Skin of body (tissue), 2 donors: Measurements from ENCODE around the gene ISM1. TPM values are rescaled to one million over a fixed set of nuclear protein-coding genes. Genes with fewer than 3 reads are reported as not detected.
A peak's percentile ranks its signal among the peaks of the same experiment; 100 is the strongest.

Experiments used
- DNase-seq: peaks from one replicate; lab custom pipeline; 2025; lab: John Stamatoyannopoulos, UW
- total RNA-seq: library from RNA; depleted of rRNA; stranded (reverse); fragments of >200 nt; gene quantifications from one replicate; pipeline ENCODE4 v1.2.3, GENCODE V29; 2014

ISM1 gene
- total RNA-seq = 11.2 TPM

DNA sequence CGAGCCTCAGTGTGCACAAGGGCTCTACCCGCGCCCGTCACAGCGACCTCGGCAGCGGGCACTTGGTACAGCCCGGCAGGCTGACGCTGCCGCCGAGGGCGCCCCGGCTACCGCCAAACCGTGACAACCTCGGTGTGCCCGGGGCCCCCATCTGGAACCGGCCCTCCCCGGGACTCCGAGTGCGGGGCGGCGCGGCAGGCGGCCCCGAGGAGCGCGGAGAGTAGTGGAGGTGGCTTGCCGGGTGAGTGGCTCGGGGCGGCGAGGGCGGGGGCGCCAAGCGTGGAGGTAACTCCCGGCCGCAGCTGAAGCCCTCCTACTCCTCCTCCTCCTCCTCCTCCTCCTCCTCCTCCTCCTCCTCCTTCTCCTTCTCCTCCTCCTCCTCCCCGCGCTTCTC, at the start of gene ISM1:
Gene ISM1 (plus strand): TSS at position 371 of the 394 bp plus-strand sequence. CDS start 503 bp downstream, outside the sequence.
- no peak for DNase-seq

DNA sequence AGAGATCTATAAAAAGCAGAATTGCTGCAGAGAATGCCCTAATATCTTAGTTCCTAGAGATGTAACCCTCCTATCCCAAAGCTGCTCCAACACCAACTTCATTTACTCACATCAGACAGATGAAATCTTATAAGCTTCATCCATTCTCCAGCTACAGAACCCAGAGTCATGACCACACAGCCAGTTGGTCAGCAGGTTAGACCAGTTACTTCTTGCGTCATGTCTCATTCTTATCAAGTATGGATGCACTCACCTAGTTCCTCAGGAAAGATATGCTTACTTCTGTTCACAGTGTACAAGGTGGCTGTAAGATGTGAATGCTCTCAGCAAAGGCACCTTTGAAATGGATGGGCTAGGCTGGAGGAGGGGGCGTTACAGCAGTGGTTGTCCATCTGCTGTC, 47.9 kb upstream of the ISM1 start:
- DNase-seq = no peak

GRCh38 chr20:13174402-13174801, 46.7 kb upstream of the ISM1 start:
- DNase-seq = no peak

DNA sequence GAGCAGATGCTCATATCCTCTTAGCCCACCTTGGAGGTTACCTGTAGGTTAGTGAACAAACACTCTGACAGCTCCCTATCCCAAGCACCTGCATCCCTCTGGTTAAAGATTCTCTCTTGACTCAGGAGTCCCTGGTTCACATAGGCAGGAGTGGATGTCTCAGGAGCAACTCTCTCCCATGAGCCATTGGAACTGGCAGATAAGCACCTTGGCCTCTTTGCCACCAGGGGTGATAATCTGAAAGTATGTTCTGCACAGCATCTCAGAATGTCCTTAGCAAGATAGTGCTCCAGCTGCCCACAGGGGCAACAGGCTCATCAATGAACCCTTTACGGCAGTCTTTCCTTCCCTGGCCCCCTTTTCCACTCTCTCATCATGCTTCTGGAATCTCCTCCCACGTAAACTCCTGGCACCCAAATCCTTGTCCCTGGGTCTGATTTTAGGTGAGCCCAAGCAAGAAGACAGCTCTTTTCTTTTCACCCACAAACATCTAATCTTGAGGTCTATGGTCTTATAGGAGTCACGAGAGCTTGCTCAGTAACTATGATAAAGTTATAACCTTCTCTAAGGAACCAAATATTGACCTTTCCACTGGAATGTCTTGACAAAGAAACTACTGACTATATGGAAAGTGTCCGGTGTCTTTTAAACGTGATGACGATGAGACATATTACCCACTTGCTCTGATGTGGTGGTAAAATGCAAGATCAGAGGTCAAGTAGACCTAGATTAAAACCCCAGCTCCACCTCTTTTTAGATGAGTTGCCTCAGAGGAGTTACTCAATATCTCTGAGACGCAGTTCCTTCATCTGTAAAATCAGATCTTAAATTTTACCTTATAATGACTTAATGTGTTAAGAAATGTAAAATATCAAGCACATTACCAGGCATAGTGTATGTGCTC, 39.8 kb upstream of the ISM1 start:
- DNase-seq = no peak

GRCh38 chr20:13183005-13183404, 38.1 kb upstream of the ISM1 start:
- DNase-seq = no peak

DNA sequence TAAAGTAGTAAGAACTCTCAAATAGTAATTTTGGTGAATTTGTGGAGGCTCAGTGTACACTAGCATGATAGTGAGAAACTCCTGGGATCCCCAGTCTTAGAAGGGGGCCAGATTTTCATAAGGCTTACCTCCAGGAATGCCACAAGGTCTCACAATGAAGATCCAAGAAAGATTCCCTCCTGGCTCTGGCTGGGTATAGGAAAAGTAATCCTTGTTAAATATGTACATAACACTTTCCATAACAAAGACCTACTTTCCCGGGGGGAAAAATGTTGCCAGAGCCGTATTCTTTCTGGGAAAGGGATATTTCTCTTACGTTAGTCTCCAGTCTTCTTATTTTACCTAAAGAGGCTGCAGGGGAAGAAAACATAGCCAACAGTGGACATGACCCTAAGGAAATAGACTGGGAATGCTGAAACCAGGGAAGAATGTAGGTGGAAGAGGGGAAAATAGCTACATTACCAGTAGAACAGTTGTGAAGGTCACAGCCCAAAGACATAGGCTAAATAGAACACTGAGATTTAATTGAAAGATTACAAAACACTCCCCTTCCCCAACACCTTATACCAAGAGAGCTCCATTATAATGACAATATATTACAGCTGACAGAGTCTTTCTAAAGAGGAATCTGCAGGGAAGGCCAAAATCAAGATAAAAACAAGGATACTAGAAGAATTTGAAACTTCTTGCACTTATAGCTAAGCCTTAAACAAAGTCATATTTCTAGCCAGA, 34.9 kb upstream of the ISM1 start:
- DNase-seq = no peak

DNA sequence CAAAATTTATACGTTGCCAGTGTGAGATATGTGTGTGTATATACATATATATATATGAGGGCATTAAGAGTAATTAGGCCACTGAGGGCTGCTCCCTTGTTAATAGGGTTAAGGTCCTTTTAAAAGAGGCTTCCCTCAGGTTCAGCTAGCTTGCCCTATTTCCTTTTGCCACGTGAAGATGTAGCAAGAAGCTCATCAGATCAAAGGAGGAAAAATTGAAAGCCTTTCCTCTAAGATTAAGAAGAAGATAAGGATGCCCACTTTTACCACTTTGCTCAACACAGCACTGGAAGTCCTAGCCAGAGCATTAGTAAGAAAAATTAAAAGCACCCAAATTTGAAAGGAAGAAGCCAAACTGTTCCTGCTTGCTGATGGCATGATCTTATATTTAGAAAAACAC, 33.2 kb upstream of the ISM1 start:
- no peak for DNase-seq

DNA sequence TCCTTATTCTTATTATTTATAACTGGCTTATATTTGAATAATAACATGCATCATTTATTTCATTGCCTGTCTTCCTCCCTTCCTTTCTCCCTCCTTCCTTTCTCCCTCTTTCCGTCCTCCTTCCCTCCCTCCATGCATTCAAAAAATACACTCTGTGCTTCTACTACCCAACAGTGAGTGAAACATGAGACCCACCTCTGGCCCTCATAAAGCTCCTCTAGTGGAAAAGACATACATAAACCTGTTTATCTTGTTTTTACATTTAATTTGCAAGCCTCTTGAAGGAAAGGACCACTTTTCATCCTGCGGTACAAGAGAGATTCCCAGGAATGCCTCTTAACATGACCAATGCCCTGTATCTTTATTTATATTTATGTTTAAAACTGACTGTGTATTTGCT, 21.8 kb upstream of the ISM1 start:
- DNase-seq = no peak

DNA sequence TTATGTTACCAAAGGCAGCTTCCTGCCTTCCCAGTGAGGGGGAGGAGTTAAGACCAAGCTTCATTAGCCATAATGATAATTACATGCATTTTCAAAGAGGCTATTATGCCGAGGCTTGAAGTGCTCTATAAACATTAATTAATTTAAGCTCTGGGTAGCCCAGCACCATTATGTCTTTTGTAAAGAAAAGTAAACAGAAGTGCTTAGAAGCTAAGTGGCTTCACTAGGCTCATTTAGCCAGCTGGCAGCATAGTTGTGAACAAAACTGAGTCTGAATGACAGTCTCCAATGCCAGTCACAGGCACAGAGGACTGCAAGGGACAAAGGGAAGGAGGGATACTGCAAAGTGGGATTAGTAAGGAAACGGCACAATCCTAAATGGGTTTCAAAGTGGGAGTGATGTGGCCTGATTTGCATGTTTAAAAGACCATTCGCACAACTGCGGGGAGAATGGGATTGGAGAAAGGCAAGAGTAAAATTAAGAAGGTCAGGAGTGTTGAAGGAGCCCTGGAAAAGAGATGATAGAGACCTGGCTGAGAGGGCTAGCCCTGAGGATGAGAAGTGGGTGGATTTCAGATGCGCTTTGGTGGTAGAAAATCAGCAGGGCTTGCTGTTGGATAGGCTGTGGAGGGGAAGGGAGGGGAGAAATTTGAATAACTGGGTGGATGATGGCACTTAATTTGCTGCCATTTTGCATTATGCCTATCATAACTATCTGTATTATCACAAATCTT, 20.1 kb upstream of the ISM1 start:
- no peak for DNase-seq

DNA sequence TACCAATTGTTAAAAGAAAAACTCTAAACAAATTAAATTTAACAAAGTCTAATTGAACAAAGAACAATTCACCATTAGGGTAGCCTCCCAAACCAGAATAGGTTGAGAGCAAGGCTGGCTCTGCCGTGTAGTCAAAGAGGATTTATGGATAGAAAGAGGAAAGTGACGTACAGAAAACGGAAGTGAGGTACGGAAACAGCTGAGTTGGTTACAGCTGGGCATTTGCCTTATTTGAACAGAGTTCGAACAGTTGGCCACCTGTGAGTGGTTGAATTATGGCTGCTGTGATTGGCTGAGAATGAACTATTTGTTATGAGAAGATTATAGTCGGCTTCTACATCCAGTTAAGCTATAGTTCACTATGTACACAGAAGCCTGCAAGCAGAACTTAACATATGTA, 18.5 kb upstream of the ISM1 start:
- no peak for DNase-seq

GRCh38 chr20:13205425-13205824, 15.6 kb upstream of the ISM1 start:
- no peak for DNase-seq

- no peak for DNase-seq
Observed at GRCh38 chr20:13205848-13206434, 15.1 kb upstream of the ISM1 start.

- DNase-seq = no peak
Observed at GRCh38 chr20:13207016-13207415, 14.1 kb upstream of the ISM1 start.

- DNase-seq = no peak
Observed at GRCh38 chr20:13211956-13212618, 9.0 kb upstream of the ISM1 start.

DNA sequence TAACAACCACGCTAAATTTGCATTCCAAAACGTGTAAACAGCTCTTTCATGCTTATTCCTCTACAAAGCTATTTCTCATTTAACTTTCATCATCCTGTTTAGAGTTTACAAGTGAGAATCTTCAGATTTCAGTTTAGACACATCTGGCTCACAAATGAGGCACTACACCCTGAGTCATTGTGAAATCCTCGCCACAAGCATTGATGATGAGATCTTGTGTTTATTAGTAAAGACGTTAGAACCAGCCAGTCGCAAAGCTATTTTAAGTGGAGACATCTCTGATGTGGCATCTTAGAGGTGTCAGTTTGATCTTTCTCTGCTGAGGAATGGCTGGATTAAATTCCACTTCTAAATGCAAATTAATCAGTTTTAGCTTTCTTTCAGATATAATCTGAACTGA, 8.3 kb upstream of the ISM1 start:
- peak; percentile 83 for DNase-seq

DNA sequence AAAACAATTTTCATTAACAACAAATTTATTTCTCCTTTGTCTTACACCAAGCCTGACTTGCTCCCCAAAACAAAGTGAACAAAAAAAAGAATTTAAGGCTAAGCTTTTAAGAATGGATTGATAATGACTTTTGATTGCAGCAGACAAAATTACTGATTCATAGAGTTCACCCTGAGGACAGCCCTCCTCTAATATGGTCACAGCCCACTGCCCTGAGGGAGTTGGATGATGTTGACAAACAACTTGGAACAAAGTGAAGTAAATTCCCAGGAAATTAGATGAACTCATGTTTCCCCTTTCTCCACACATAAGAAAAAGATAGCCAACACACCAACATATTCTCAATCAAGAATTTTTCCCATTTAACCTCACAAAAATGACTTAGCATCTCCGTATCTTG, 7.7 kb upstream of the ISM1 start:
- no peak for DNase-seq

DNA sequence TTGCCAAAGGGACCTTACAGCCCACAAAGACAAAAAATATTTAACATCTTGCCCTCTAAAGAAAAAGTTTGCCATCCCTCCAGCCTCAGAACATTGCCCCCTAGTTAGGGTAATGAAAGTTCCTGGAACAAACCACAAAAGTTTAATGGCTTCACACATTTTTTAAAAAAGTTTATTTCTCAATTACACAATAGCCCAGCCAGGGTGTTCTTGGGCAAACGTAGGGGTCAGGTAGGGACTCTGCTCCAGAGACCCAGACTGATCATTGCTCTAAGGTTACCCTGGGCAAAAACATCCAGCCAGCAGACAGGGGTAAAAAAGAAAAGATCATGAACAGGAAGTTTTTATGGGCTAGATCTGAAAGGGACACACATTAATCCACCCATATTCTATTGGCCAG, 4.5 kb upstream of the ISM1 start:
- DNase-seq = no peak

GRCh38 chr20:13219327-13220193, 1.5 kb upstream of the ISM1 start:
- no peak for DNase-seq

DNA sequence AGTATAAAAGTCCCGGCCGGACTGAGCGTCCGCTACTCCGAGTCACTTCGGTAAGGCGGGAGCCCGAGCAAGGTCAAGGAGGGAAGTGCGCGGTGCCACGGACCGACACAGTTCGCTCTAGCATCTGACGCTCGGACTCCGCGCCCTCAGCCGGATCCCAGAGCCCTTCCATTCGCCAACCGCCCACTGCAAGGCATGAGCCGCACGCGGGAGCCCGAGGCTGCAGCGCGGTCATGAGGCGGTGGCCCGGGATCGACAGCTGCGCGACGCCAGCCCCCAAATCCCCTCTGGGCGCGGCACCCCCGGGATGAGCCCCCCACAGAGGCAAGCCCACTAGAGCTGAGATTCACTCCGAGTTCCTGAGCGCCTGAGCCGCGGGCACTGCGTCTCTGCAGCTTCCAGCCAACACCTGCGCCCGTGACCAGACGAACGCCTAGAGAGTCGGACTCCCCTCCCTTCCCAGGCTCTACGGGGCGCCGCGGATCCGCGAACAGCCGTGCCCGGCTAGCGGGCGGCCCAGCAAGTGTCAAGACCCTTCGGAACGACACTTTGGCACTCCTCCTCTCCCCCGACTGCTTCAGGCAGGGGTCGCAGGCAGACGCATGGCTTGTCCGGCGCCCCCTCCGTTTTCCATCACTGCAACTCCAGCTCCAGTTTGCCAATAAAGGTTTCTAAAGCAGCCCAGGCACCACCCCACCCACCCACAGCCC, 725 bp upstream of the ISM1 start:
- no peak for DNase-seq

DNA sequence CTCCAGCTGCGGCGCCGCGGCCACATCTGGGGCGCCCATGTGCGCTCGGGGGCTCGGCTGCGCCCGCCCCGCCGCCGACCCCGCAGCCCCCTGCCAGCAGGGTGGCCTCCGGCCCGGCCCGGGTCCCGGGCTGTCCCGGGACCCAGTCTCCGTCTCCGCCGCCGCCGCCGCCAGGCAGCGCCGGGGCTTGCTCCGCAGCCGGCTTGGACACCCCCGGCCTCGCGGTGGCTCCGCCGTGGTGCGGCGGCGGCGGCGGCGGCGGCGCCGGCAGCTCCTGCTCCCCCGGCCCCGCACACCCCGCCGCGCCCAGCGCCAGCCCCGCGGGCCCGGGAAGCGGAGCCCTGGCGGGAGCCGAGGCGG, 219 bp downstream of the ISM1 start:
- DNase-seq = no peak
